H9 (cell line): Measurements from ENCODE around the gene FGF11. TPM values are rescaled to one million over a fixed set of nuclear protein-coding genes. Genes with fewer than 3 reads are reported as not detected.

Source experiments
- DNase-seq: peaks from one replicate; pipeline ENCODE4 v3.0.0-alpha.2; 2017
- H2AFZ ChIP-seq: one replicate; pipeline ENCODE4 v1.6.1; 2013; ENCODE audit warnings: mild to moderate bottlenecking, low read length, control low read depth, moderate library complexity
- H2AK5ac ChIP-seq: 2 replicates; pipeline ENCODE4 v1.6.1; 2013; ENCODE audit warnings: low read length, control low read depth, mixed read lengths; ENCODE audit not compliant: insufficient read length
- H2BK120ac ChIP-seq: one replicate; pipeline ENCODE4 v1.6.1; 2013; ENCODE audit warnings: low read depth, mild to moderate bottlenecking, low read length, control low read depth, inconsistent platforms; ENCODE audit not compliant: poor library complexity, severe bottlenecking
- H2BK12ac ChIP-seq: 2 replicates; pipeline ENCODE4 v1.6.1; 2013; ENCODE audit warnings: low read length, control low read depth, mixed read lengths, low read depth; ENCODE audit not compliant: insufficient read length
- H2BK15ac ChIP-seq: 2 replicates; pipeline ENCODE4 v1.6.1; 2013; ENCODE audit warnings: low read depth, low read length, control low read depth
- H2BK20ac ChIP-seq: one replicate; pipeline ENCODE4 v1.6.1; 2013; ENCODE audit warnings: low read depth, mild to moderate bottlenecking, low read length, control low read depth, inconsistent platforms; ENCODE audit not compliant: poor library complexity, severe bottlenecking
- H2BK5ac ChIP-seq: 2 replicates; pipeline ENCODE4 v1.6.1; 2013; ENCODE audit warnings: low read length, control low read depth, mixed read lengths; ENCODE audit not compliant: insufficient read length
- H3K14ac ChIP-seq: 2 replicates; pipeline ENCODE4 v1.6.1; 2013; ENCODE audit warnings: low read length, control low read depth; ENCODE audit not compliant: insufficient read depth
- H3K18ac ChIP-seq: 2 replicates; pipeline ENCODE4 v1.6.1; 2013; ENCODE audit warnings: low read depth, mild to moderate bottlenecking, mixed read lengths, low read length, control low read depth; ENCODE audit not compliant: insufficient read length
- H3K23ac ChIP-seq: 2 replicates; pipeline ENCODE4 v1.6.1; 2013; ENCODE audit warnings: low read length, control low read depth, mixed read lengths, low read depth; ENCODE audit not compliant: insufficient read length
- H3K23me2 ChIP-seq: 2 replicates; pipeline ENCODE4 v1.6.1; 2013; ENCODE audit warnings: low read depth, mild to moderate bottlenecking, mixed read lengths, low read length, control low read depth; ENCODE audit not compliant: insufficient read length, poor library complexity, severe bottlenecking
- H3K27ac ChIP-seq: 2 replicates; pipeline ENCODE4 v1.5.1; 2013; ENCODE audit warnings: low read length, control low read depth, mixed read lengths, low read depth; ENCODE audit not compliant: insufficient read length
- H3K27me3 ChIP-seq: 2 replicates; pipeline ENCODE4 v1.6.1; 2013; ENCODE audit warnings: low read length, control low read depth, inconsistent platforms; ENCODE audit not compliant: insufficient read depth
- H3K4ac ChIP-seq: 2 replicates; pipeline ENCODE4 v1.6.1; 2013; ENCODE audit warnings: low read depth, mild to moderate bottlenecking, control low read depth, inconsistent platforms, low read length, moderate library complexity
- H3K4me1 ChIP-seq: 2 replicates; pipeline ENCODE4 v1.6.1; 2013; ENCODE audit warnings: low read length, control low read depth, inconsistent platforms; ENCODE audit not compliant: insufficient read depth
- H3K4me2 ChIP-seq: 2 replicates; pipeline ENCODE4 v1.6.1; 2013; ENCODE audit warnings: low read length, control low read depth, mixed read lengths; ENCODE audit not compliant: insufficient read length, insufficient read depth
- H3K56ac ChIP-seq: 2 replicates; pipeline ENCODE4 v1.6.1; 2013; ENCODE audit warnings: low read depth, mild to moderate bottlenecking, mixed read lengths, low read length, control low read depth; ENCODE audit not compliant: insufficient read length
- H3K79me1 ChIP-seq: 2 replicates; pipeline ENCODE4 v1.6.1; 2013; ENCODE audit warnings: low read depth, mild to moderate bottlenecking, moderate library complexity, low read length, control low read depth, inconsistent platforms; ENCODE audit not compliant: insufficient read depth, poor library complexity, severe bottlenecking
- H3K79me2 ChIP-seq: 2 replicates; pipeline ENCODE4 v1.6.1; 2013; ENCODE audit warnings: low read length, control low read depth, inconsistent platforms; ENCODE audit not compliant: insufficient read depth
- H3K9ac ChIP-seq: 2 replicates; pipeline ENCODE4 v1.6.1; 2013; ENCODE audit warnings: low read length, control low read depth, mixed read lengths; ENCODE audit not compliant: insufficient read length; ENCODE audit errors: extremely low read depth
- H3K9me3 ChIP-seq: one replicate; pipeline ENCODE4 v1.6.1; 2013; ENCODE audit warnings: low read depth, low read length, inconsistent platforms; ENCODE audit not compliant: control insufficient read depth
- H3T11ph ChIP-seq: one replicate; pipeline ENCODE4 v1.6.1; 2013; ENCODE audit warnings: mild to moderate bottlenecking, low read length, control low read depth, inconsistent platforms
- H4K20me1 ChIP-seq: one replicate; pipeline ENCODE4 v1.6.1; 2013; ENCODE audit not compliant: control insufficient read depth, insufficient read length, insufficient read depth
- H4K5ac ChIP-seq: 2 replicates; pipeline ENCODE4 v1.6.1; 2013; ENCODE audit warnings: low read depth, mild to moderate bottlenecking, mixed read lengths, low read length, control low read depth; ENCODE audit not compliant: insufficient read length
- H4K8ac ChIP-seq: replicated peaks from 2 replicates; pipeline ENCODE4 v1.6.1; 2013; ENCODE audit warnings: low read length, control low read depth, mixed read lengths, low read depth; ENCODE audit not compliant: insufficient read length
- H4K91ac ChIP-seq: 2 replicates; pipeline ENCODE4 v1.6.1; 2013; ENCODE audit warnings: low read depth, mild to moderate bottlenecking, moderate library complexity, mixed read lengths, low read length, control low read depth; ENCODE audit not compliant: insufficient read length
- H3K27ac Mint-ChIP-seq, 3 experiments: 2 replicates in 2 of 3; 3 replicates in 1 of 3; pipeline ENCODE4 v1.8.0; 2020 to 2021; ENCODE audit warnings: mixed read lengths in 3 of 3, mild to moderate bottlenecking in 1 of 3, moderate library complexity in 1 of 3
- H3K27me3 Mint-ChIP-seq: 2 replicates; pipeline ENCODE4 v1.8.0; 2021; ENCODE audit warnings: low read depth, mild to moderate bottlenecking, moderate library complexity, mixed read lengths
- H3K36me3 Mint-ChIP-seq, 3 experiments: 2 replicates in 2 of 3; 3 replicates in 1 of 3; pipeline ENCODE4 v1.8.0; 2020 to 2021; ENCODE audit warnings: low read depth in 3 of 3, mixed read lengths in 3 of 3; ENCODE audit not compliant: insufficient read depth in 1 of 3
- H3K4me1 Mint-ChIP-seq, 2 experiments: 2 replicates each; pipeline ENCODE4 v1.8.0; 2020; ENCODE audit warnings: mixed read lengths in 2 of 2
- H3K4me3 Mint-ChIP-seq, 2 experiments: 2 replicates in 1 of 2; 3 replicates in 1 of 2; pipeline ENCODE4 v1.8.0; 2020 to 2021; ENCODE audit warnings: mild to moderate bottlenecking in 2 of 2, mixed read lengths in 2 of 2, moderate library complexity in 1 of 2
- H3K9me3 Mint-ChIP-seq, 2 experiments: 2 replicates in 1 of 2; 3 replicates in 1 of 2; pipeline ENCODE4 v1.8.0; 2020; ENCODE audit warnings: mild to moderate bottlenecking in 2 of 2, mixed read lengths in 2 of 2, moderate library complexity in 1 of 2
- WGBS: extraction: QIAGEN DNeasy Blood & Tissue Kit; methylation state at CpG from one replicate; pipeline ENCODE4 v1.1.7; 2013; ENCODE audit warnings: missing lambda C conversion rate, low lambda C conversion rate, mixed read lengths; ENCODE audit not compliant: insufficient read length; ENCODE audit errors: extremely low coverage; 5-methylcytosine and 5-hydroxymethylcytosine counted together
- total RNA-seq: library from RNA; stranded (reverse); gene quantifications from 2 replicates; pipeline ENCODE4 v1.2.1, GENCODE V29; 2021
- TF ChIP-seq, protein P1 (sequence below): fragments of 200-600 bp; sonication (generic); conservative IDR thresholded peaks from 3 replicates; pipeline ENCODE4 v1.8.0; 2021; ENCODE audit warnings: antibody characterized with exemption, mild to moderate bottlenecking

The FGF11 gene
- total RNA-seq, 1 experiment from 2014 or later, result 15.2 TPM

DNA sequence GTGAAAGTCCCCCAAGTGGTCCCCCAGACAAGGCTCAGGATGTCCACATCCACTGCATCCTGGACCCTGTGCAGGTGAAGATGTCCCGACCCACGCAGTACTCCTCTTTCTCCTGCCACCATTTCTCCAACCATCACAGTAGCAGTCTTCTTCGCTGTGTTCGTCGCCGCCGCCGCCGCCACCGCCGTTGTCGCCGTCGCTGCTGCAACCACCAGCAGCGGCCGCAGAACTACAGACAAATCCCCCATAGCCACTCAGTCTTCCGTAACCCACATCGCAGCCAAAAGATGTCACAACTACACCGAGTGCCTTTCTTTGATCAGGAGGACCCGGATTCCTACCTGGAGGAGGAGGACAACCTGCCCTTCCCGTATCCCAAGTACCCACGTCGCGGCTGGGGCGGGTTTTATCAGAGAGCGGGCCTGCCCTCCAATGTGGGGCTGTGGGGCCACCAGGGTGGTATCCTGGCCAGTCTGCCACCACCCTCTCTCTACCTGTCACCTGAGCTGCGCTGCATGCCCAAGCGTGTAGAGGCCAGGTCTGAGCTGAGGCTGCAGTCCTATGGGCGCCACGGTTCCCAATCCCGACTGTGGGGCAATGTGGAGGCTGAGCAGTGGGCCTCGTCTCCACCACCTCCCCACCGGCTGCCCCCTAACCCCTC, 13.0 kb upstream of the FGF11 start:
- Histone ChIP-seq H3K14ac (no peak overlapping the region), H3K18ac (no peak overlapping the region), H3K9ac (no peak overlapping the region), H3K79me2 (no peaks in the 10 kb centered on the region), H3K27me3 (no peaks in the 10 kb centered on the region; the same call in 1 of the 2 replicates), H3K27ac (no peak overlapping the region), H2BK5ac (no peak overlapping the region), H3K9me3 (no peaks in the 10 kb centered on the region), H3K4ac (no peak overlapping the region), H2BK15ac (no peak overlapping the region), H3K4me1 (no peaks in the 10 kb centered on the region), H3K79me1 (no peaks in the 10 kb centered on the region), H4K91ac (no peak overlapping the region), H2BK12ac (no peak overlapping the region), H2AFZ (no peak overlapping the region), H3K4me2 (no peak overlapping the region), H3T11ph (no peak overlapping the region), H4K8ac (no peak overlapping the region), H2AK5ac (no peak overlapping the region), H4K5ac (no peak overlapping the region), H2BK120ac (no peak overlapping the region), H3K56ac (no peak overlapping the region), H4K20me1 (no peaks in the 10 kb centered on the region), H3K23me2 (no peaks in the 10 kb centered on the region), H3K23ac (no peak overlapping the region), H2BK20ac (no peak overlapping the region)
- Mint-ChIP-seq H3K27ac (no peak overlapping the region; a peak in 1 of 7 replicates), H3K36me3 (no peaks in the 10 kb centered on the region), H3K9me3 (no peaks in the 10 kb centered on the region; a peak in 1 of 5 replicates), H3K4me3 (no peak overlapping the region), H3K4me1 (no peaks in the 10 kb centered on the region), H3K27me3 (peaks cover 13% of the 10 kb centered on the region)
- DNase-seq, result no peak
- WGBS, result no CpG with 5 or more reads among the region's 33 CpGs
- TF ChIP-seq, protein P1, sequence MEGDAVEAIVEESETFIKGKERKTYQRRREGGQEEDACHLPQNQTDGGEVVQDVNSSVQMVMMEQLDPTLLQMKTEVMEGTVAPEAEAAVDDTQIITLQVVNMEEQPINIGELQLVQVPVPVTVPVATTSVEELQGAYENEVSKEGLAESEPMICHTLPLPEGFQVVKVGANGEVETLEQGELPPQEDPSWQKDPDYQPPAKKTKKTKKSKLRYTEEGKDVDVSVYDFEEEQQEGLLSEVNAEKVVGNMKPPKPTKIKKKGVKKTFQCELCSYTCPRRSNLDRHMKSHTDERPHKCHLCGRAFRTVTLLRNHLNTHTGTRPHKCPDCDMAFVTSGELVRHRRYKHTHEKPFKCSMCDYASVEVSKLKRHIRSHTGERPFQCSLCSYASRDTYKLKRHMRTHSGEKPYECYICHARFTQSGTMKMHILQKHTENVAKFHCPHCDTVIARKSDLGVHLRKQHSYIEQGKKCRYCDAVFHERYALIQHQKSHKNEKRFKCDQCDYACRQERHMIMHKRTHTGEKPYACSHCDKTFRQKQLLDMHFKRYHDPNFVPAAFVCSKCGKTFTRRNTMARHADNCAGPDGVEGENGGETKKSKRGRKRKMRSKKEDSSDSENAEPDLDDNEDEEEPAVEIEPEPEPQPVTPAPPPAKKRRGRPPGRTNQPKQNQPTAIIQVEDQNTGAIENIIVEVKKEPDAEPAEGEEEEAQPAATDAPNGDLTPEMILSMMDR, result no peak
